ENCODE data around the gene TMEM63B.

GRCh38 chr6:44099192-44099591, 28.2 kb upstream of the TMEM63B start:
- no peak for TF ChIP-seq POLR2A (IDR thresholded peaks at IDR 0.05)
- TF ChIP-seq, protein P1, sequence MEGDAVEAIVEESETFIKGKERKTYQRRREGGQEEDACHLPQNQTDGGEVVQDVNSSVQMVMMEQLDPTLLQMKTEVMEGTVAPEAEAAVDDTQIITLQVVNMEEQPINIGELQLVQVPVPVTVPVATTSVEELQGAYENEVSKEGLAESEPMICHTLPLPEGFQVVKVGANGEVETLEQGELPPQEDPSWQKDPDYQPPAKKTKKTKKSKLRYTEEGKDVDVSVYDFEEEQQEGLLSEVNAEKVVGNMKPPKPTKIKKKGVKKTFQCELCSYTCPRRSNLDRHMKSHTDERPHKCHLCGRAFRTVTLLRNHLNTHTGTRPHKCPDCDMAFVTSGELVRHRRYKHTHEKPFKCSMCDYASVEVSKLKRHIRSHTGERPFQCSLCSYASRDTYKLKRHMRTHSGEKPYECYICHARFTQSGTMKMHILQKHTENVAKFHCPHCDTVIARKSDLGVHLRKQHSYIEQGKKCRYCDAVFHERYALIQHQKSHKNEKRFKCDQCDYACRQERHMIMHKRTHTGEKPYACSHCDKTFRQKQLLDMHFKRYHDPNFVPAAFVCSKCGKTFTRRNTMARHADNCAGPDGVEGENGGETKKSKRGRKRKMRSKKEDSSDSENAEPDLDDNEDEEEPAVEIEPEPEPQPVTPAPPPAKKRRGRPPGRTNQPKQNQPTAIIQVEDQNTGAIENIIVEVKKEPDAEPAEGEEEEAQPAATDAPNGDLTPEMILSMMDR (IDR thresholded peaks at IDR 0.05): no peak
